HG02678 (cell line): ENCODE measurements around the gene TCF7.
A peak's percentile ranks its signal among the peaks of the same experiment; 100 is the strongest.

ENCODE experiments used
- ATAC-seq: cut with Tn5 transposase; IDR thresholded peaks from one replicate; pipeline ENCODE4 v1.9.1; 2021; ENCODE audit warnings: mild to moderate bottlenecking, moderate library complexity; ENCODE audit not compliant: unreplicated experiment

The TCF7 gene

GRCh38 chr5:134112726-134113362 is 1.6 kb upstream of the TCF7 start:
- ATAC-seq: no peak

- ATAC-seq: no peak
These were observed 1.1 kb upstream of the TCF7 start for GRCh38 chr5:134113363-134113889.

GRCh38 chr5:134114886-134115805 is 665 bp downstream of the TCF7 start:
- ATAC-seq: peak; percentile 12

GRCh38 chr5:134115806-134116175 is 1.3 kb downstream of the TCF7 start:
- ATAC-seq: no peak

GRCh38 chr5:134116286-134116685 is 1.8 kb downstream of the TCF7 start:
- no peak for ATAC-seq

GRCh38 chr5:134116789-134117761 is 2.6 kb downstream of the TCF7 start:
- ATAC-seq: no peak

GRCh38 chr5:134118212-134118835 is 3.8 kb downstream of the TCF7 start:
- no peak for ATAC-seq

GRCh38 chr5:134119720-134120119 is 5.2 kb downstream of the TCF7 start:
- ATAC-seq: no peak

GRCh38 chr5:134120386-134121138 is 6.1 kb downstream of the TCF7 start:
- ATAC-seq: no peak

GRCh38 chr5:134122530-134122929 is 8.0 kb downstream of the TCF7 start:
- ATAC-seq: no peak

GRCh38 chr5:134123360-134123759 is 8.9 kb downstream of the TCF7 start:
- no peak for ATAC-seq

- no peak for ATAC-seq
These were observed 10.0 kb downstream of the TCF7 start for GRCh38 chr5:134124289-134125038.

GRCh38 chr5:134125039-134126015 is 10.8 kb downstream of the TCF7 start:
- no peak for ATAC-seq

GRCh38 chr5:134127376-134127861 is 12.9 kb downstream of the TCF7 start:
- ATAC-seq: peak; percentile 57

- ATAC-seq: no peak
These were observed 13.6 kb downstream of the TCF7 start for GRCh38 chr5:134127988-134128647.

- no peak for ATAC-seq
These were observed 14.1 kb downstream of the TCF7 start for GRCh38 chr5:134128648-134128995.
